OCI-LY7 (cell line): Measurements from ENCODE around the gene AARS2.

Experiments
- EZH2phosphoT487 ChIP-seq: fragments of 200-600 bp; sonication (generic); IDR thresholded peaks from 2 replicates; pipeline ENCODE4 v1.6.1; 2018; ENCODE audit warnings: low read depth, borderline replicate concordance, mild to moderate bottlenecking, mixed run types, antibody characterized with exemption, low read length, moderate library complexity, mixed read lengths
- TF ChIP-seq, protein P1 (sequence below): fragments of 200-600 bp; sonication (generic); conservative IDR thresholded peaks from 2 replicates; pipeline ENCODE4 v1.5.1; 2014; ENCODE audit warnings: mild to moderate bottlenecking, antibody characterized with exemption, low read length, moderate library complexity, mixed read lengths

DNA sequence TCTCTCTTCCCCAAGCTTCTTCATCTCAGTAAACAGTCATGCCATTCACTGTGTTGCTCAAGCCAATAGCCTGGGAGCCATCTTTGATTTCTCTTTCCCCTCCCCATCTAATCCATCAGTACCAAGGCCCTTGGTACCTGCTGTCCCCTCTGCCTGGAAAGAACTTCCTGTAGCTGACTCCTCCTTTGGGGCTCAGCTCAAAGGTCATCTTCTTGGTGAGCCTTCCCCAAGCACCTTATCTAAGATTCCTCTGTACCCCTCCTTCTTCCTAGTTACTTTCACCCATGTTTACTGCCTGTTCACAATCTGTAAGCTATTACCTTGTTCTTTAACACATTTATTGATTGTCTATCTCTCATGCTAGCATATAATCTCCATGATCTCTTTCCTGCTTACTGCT, 3.5 kb downstream of the AARS2 start:
- TF ChIP-seq, protein P1, sequence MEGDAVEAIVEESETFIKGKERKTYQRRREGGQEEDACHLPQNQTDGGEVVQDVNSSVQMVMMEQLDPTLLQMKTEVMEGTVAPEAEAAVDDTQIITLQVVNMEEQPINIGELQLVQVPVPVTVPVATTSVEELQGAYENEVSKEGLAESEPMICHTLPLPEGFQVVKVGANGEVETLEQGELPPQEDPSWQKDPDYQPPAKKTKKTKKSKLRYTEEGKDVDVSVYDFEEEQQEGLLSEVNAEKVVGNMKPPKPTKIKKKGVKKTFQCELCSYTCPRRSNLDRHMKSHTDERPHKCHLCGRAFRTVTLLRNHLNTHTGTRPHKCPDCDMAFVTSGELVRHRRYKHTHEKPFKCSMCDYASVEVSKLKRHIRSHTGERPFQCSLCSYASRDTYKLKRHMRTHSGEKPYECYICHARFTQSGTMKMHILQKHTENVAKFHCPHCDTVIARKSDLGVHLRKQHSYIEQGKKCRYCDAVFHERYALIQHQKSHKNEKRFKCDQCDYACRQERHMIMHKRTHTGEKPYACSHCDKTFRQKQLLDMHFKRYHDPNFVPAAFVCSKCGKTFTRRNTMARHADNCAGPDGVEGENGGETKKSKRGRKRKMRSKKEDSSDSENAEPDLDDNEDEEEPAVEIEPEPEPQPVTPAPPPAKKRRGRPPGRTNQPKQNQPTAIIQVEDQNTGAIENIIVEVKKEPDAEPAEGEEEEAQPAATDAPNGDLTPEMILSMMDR: no peak
- TF ChIP-seq EZH2phosphoT487: no peak
